HG02943 (cell line): ENCODE measurements around the gene FECH.
"Not testable (repeated sequence)": the region's sequence is repeated elsewhere in the genome, so short reads cannot be mapped to it uniquely, and the experiment has no call there.

ENCODE experiments used
- ATAC-seq: cut with Tn5 transposase; IDR thresholded peaks from one replicate; pipeline ENCODE4 v1.9.1; 2021; ENCODE audit warnings: mild to moderate bottlenecking, low read depth, moderate library complexity; ENCODE audit not compliant: unreplicated experiment

FECH gene

GRCh38 chr18:57533006-57533867 is 53.3 kb downstream of the FECH start:
- ATAC-seq, result no peak

- no peak for ATAC-seq
Observed at GRCh38 chr18:57529151-57529550, 57.4 kb downstream of the FECH start.

DNA sequence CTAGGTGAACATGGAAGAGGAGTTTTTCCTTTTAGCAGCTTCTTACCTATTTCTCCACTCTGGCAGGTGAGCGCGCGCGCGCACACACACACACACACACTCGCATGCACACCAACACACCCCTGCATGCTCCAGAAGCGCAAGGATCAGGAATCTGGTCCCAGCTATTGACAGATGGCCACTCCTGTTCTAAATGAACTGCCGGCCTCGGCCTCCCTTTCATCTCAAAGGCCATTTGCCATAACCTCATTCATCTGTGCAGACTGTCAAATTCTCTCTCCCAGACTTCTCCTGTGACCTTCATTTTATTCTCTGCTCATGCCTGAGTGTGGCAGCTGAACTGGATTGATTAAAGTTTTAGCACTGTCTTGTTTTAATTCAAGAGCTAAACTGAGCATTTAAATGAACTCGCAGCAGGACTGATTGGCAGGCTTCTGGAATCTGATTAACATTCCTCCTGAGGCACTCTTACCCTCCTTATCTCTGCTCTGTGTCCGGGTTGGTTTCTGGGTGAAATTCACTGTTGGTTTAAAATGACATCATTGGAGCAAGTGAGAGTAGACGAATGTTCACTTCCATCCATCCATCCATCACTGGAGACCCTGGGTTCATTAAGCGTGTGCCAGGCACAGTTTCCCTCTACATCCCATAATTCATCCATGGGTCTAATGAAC is 58.8 kb downstream of the FECH start:
- no peak for ATAC-seq

GRCh38 chr18:57523171-57523956 is 63.1 kb downstream of the FECH start:
- peak; percentile 63 for ATAC-seq

- ATAC-seq, result not testable (repeated sequence)
Observed at GRCh38 chr18:57522348-57522747, 64.2 kb downstream of the FECH start.

DNA sequence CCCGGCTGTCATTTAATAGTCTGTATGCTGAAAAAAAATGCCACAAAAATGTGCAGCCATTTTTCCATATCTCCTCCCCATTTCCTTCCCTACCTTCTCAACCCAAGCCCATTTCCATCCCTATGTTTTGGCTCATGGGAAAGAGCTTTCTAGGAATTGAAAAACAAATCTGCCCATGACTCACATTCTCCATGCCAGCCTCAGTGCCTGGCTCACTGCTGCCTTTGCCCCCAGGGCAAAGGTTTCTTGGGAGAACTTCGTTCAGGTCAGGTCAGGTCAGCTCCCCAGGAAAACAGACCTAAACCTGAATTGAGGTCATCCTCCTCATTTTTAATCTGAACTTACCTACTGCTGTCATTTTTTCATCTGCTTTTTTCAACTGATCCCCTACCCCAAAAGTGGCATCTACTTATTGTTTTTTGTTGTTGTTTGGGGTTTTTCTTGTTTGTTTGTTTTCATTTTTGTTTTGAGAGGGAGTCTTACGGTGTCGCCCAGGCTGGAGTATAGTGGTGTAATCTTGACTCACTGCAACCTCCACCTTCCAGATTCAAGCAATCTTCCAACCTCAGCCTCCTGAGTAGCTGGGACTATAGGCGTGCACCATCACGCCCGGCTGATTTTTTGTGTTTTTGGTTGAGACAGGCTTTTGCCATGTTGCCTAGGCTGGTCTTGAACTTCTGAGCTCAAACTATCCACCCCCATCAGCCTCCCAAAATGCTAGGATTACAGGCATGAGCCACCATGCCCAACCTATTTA is 66.7 kb downstream of the FECH start:
- ATAC-seq, result no peak

- ATAC-seq, result no peak
Observed at GRCh38 chr18:57518533-57518932, 68.0 kb downstream of the FECH start.

GRCh38 chr18:57516056-57516455 is 70.4 kb downstream of the FECH start:
- no peak for ATAC-seq

GRCh38 chr18:57505231-57505630 is 81.3 kb downstream of the FECH start:
- ATAC-seq, result no peak

DNA sequence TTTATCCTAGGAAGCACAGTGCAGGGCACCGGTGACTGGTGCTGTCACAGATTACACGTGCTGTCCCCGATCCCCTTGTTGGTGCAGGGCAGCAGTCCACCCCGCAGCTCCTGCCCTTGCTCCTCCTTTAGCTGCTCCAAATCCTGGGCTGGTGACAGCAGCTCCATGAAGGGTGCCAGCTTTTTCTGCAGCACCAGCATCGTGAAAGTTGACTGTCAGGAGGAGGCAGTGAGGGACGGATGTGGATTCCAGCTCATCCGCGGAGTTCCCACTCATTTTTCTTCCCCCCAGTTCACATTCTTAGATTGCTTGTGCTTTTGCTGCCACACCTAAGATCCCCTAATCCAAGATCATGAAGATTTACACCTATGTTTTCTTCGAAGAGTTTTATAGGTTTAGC is 83.9 kb downstream of the FECH start:
- no peak for ATAC-seq

GRCh38 chr18:57498682-57499256 is 87.7 kb downstream of the FECH start:
- ATAC-seq, result no peak
